ENCODE results near the gene HK1.

The HK1 gene

GRCh38 chr10:69417542-69417941 lies 139.2 kb downstream of the HK1 start:
- H3K4me1 ChIP-seq (ENCODE audit: control insufficient read depth, insufficient read depth, low read length) = no peaks in the 10 kb centered on the region
- CTCF ChIA-PET = interaction anchor here (0.5 to 2.0 kb wide), 2 partner anchors 9 to 407 kb away, joined by 3 to 7 read pairs; no protein-coding TSS in a partner anchor
- no peaks in the 10 kb centered on the region for H3K36me3 ChIP-seq (ENCODE audit: control insufficient read depth in 2 of 2, insufficient read depth in 1 of 2, low read length in 2 of 2)
- no peak overlapping the region for H3K4me3 ChIP-seq (ENCODE audit: low read depth, low read length)
- no peaks in the 10 kb centered on the region for H3K9me3 ChIP-seq (ENCODE audit: control insufficient read depth, insufficient read depth, low read depth, low read length)
- POLR2A ChIA-PET = interaction anchor here (0.9 kb wide), 1 partner anchor 68 kb away, joined by 3 read pairs; no protein-coding TSS in a partner anchor
- H3K27ac ChIP-seq (ENCODE audit: extremely low read depth, low read depth, low read length) = no peak overlapping the region
- TF ChIP-seq ZNF768 (tag by site-specific recombination; IDR thresholded peaks at IDR 0.05) (no peak), ZNF223 (tag by site-specific recombination; IDR thresholded peaks at IDR 0.05) (no peak), PRDM2 (tag by site-specific recombination; IDR thresholded peaks at IDR 0.05; ENCODE audit: borderline replicate concordance) (no peak), ZNF571 (tag by site-specific recombination; IDR thresholded peaks at IDR 0.05) (no peak), ZNF843 (tag by site-specific recombination; IDR thresholded peaks at IDR 0.05) (no peak), PRDM6 (tag by site-specific recombination; IDR thresholded peaks at IDR 0.05) (no peak), BCL11A (tag by site-specific recombination; IDR thresholded peaks at IDR 0.05; ENCODE audit: low read depth) (no peak), ZNF248 (tag by site-specific recombination; IDR thresholded peaks at IDR 0.05) (no peak), ZNF2 (tag by site-specific recombination; IDR thresholded peaks at IDR 0.05) (no peak), ZNF146 (tag by site-specific recombination; IDR thresholded peaks at IDR 0.05) (no peak), SCRT1 (tag by site-specific recombination; IDR thresholded peaks at IDR 0.05; ENCODE audit: borderline replicate concordance) (no peak), ZSCAN30 (tag by site-specific recombination; IDR thresholded peaks at IDR 0.05) (no peak), SALL2 (tag by site-specific recombination; IDR thresholded peaks at IDR 0.05; ENCODE audit: borderline replicate concordance) (no peak), ZNF394 (tag by site-specific recombination; IDR thresholded peaks at IDR 0.05; ENCODE audit: borderline replicate concordance) (no peak), ZNF24 (tag by site-specific recombination; IDR thresholded peaks at IDR 0.05) (no peak)
- TF ChIP-seq, protein P1, sequence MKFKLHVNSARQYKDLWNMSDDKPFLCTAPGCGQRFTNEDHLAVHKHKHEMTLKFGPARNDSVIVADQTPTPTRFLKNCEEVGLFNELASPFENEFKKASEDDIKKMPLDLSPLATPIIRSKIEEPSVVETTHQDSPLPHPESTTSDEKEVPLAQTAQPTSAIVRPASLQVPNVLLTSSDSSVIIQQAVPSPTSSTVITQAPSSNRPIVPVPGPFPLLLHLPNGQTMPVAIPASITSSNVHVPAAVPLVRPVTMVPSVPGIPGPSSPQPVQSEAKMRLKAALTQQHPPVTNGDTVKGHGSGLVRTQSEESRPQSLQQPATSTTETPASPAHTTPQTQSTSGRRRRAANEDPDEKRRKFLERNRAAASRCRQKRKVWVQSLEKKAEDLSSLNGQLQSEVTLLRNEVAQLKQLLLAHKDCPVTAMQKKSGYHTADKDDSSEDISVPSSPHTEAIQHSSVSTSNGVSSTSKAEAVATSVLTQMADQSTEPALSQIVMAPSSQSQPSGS (tag by site-specific recombination; IDR thresholded peaks at IDR 0.05; ENCODE audit: low read depth) = no peak
- TF ChIP-seq, protein P2, sequence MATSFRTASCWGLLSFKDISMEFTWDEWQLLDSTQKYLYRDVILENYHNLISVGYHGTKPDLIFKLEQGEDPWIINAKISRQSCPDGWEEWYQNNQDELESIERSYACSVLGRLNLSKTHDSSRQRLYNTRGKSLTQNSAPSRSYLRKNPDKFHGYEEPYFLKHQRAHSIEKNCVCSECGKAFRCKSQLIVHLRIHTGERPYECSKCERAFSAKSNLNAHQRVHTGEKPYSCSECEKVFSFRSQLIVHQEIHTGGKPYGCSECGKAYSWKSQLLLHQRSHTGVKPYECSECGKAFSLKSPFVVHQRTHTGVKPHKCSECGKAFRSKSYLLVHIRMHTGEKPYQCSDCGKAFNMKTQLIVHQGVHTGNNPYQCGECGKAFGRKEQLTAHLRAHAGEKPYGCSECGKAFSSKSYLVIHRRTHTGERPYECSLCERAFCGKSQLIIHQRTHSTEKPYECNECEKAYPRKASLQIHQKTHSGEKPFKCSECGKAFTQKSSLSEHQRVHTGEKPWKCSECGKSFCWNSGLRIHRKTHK (tag by site-specific recombination; IDR thresholded peaks at IDR 0.05) = no peak

Data from HEK293 (cell line).